Stimulated activated CD8-positive, alpha-beta memory T cell treated with anti-CD3 and anti-CD28 coated beads, Interleukin-15, amount 100 ng/mL, for 48 hours (primary cell): ENCODE results near the gene LDHB.
A peak's percentile ranks its signal among the peaks of the same experiment; 100 is the strongest.
"Not testable (repeated sequence)": the region's sequence is repeated elsewhere in the genome, so short reads cannot be mapped to it uniquely, and the experiment has no call there.

Experiments
- DNase-seq, 2 donors: peaks; one replicate each; pipeline ENCODE4 v3.0.0-alpha.2; 2020; ENCODE audit warnings: low read depth in 2 of 2

The LDHB gene

GRCh38 chr12:21661396-21662093, 3.9 kb upstream of the LDHB start:
- not testable (repeated sequence) for DNase-seq

GRCh38 chr12:21659383-21659782, 1.7 kb upstream of the LDHB start:
- DNase-seq = no peak

- peak; percentile 8 to 19 for DNase-seq
These were observed 727 bp downstream of the LDHB start for GRCh38 chr12:21656905-21657325.

- no peak for DNase-seq
These were observed 2.1 kb downstream of the LDHB start for GRCh38 chr12:21655591-21655990.

GRCh38 chr12:21651821-21652220, 5.8 kb downstream of the LDHB start:
- DNase-seq = no peak

GRCh38 chr12:21650997-21651396, 6.6 kb downstream of the LDHB start:
- DNase-seq = no peak

- DNase-seq = no peak
These were observed 8.6 kb downstream of the LDHB start for GRCh38 chr12:21649034-21649433.

- no peak for DNase-seq
These were observed 9.3 kb downstream of the LDHB start for GRCh38 chr12:21648378-21648777.

- DNase-seq = no peak
These were observed 10.5 kb downstream of the LDHB start for GRCh38 chr12:21647179-21647578.

GRCh38 chr12:21645041-21645500, 12.6 kb downstream of the LDHB start:
- DNase-seq = not testable (repeated sequence)

- no peak for DNase-seq
These were observed 13.1 kb downstream of the LDHB start for GRCh38 chr12:21644516-21644915.

- no peak for DNase-seq
These were observed 13.9 kb downstream of the LDHB start for GRCh38 chr12:21643758-21644157.

GRCh38 chr12:21642707-21643389, 14.8 kb downstream of the LDHB start:
- no peak for DNase-seq

GRCh38 chr12:21638054-21638891, 19.4 kb downstream of the LDHB start:
- DNase-seq = no peak

- DNase-seq = no peak
These were observed 23.4 kb downstream of the LDHB start for GRCh38 chr12:21634245-21634644.

GRCh38 chr12:21631367-21631766, 26.3 kb downstream of the LDHB start:
- DNase-seq = no peak

- no peak for DNase-seq
These were observed 29.7 kb downstream of the LDHB start for GRCh38 chr12:21627924-21628323.

GRCh38 chr12:21618566-21618965, 39.1 kb downstream of the LDHB start:
- DNase-seq = no peak

- no peak for DNase-seq
These were observed 40.6 kb downstream of the LDHB start for GRCh38 chr12:21617030-21617429.

GRCh38 chr12:21615431-21615830, 42.2 kb downstream of the LDHB start:
- DNase-seq = no peak

- DNase-seq = no peak
These were observed 43.1 kb downstream of the LDHB start for GRCh38 chr12:21614506-21614905.

GRCh38 chr12:21613931-21614330, 43.7 kb downstream of the LDHB start:
- no peak for DNase-seq
